ACC112 (cell line): ENCODE measurements around the gene GSTT4.
"Not testable (repeated sequence)": the region's sequence is repeated elsewhere in the genome, so short reads cannot be mapped to it uniquely, and the experiment has no call there.

Experiments used
- H2AFZ ChIP-seq: fragments of 200-600 bp; sonication (generic); one replicate; pipeline ENCODE4 v1.6.0; 2017; ENCODE audit warnings: antibody characterized with exemption, low read length; ENCODE audit not compliant: unreplicated experiment
- H3K27ac ChIP-seq: fragments of 200-600 bp; sonication (generic); 2 replicates; pipeline ENCODE4 v1.5.1; 2014; ENCODE audit warnings: low read depth, mild to moderate bottlenecking, antibody characterized with exemption, low read length, moderate library complexity
- H3K27me3 ChIP-seq: fragments of 200-600 bp; sonication (generic); 2 replicates; pipeline ENCODE4 v1.6.1; 2014; ENCODE audit warnings: mild to moderate bottlenecking, antibody characterized with exemption, low read length, moderate library complexity, mixed read lengths; ENCODE audit not compliant: insufficient read depth
- H3K36me3 ChIP-seq: fragments of 200-600 bp; sonication (generic); 2 replicates; pipeline ENCODE4 v1.6.1; 2016; ENCODE audit warnings: mild to moderate bottlenecking, antibody characterized with exemption, low read length, moderate library complexity, mixed read lengths; ENCODE audit not compliant: insufficient read depth
- H3K4me1 ChIP-seq: fragments of 200-600 bp; sonication (generic); one replicate; pipeline ENCODE4 v1.6.1; 2016; ENCODE audit warnings: low read length, mixed read lengths; ENCODE audit not compliant: insufficient read depth, unreplicated experiment, control insufficient read depth
- H3K4me3 ChIP-seq: fragments of 200-600 bp; sonication (generic); 2 replicates; pipeline ENCODE4 v1.5.1; 2014; ENCODE audit warnings: mild to moderate bottlenecking, low read depth, low read length
- H3K79me2 ChIP-seq: fragments of 200-600 bp; sonication (generic); one replicate; pipeline ENCODE4 v1.6.0; 2016; ENCODE audit warnings: low read length; ENCODE audit not compliant: control insufficient read depth, unreplicated experiment, insufficient read depth

GSTT4 gene

DNA sequence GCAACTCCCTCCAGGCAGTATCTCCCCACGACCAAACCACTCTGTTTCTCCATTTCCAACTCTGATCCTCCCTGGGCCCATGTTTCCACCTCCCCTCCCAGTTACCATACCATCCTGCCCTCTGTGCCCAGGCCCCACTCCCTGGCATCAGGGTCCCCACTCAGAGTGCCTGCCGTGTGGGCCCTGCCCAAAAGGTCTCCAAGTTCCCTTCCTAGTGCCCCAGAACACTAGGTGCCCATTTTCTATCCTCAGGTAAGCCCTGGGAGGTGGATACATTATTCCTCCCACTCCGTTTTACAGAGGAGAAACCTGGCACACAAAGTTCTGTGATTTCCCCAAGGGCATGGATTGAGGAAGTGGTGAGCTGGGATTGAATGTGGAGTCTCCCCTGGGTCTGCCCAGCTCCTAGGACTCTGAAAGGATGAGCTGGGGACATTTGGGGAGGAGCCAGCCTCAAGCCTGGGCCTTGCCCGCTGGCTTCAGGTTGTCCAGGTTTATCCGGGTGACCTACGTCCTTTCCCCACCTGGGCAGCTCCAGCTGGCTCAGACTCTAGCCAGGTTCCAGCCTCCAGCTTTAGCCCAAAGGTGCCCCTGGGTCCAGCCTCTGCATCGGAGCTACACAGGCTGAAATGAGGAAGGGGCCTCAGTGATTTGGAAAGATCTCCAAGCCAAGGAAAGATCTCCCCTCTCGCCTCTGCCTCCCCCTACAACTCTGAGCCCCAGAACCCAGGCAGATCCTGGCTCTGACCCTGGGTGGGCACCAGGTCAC is 2.2 kb upstream of the GSTT4 start:
- H3K27ac ChIP-seq, result no peak overlapping the region
- H3K4me3 ChIP-seq, result no peak overlapping the region
- H3K79me2 ChIP-seq, result peaks cover 10% of the 10 kb centered on the region
- no peaks in the 10 kb centered on the region for H3K27me3 ChIP-seq
- H3K36me3 ChIP-seq, result no peaks in the 10 kb centered on the region
- H2AFZ ChIP-seq, result no peak overlapping the region
- no peaks in the 10 kb centered on the region for H3K4me1 ChIP-seq

DNA sequence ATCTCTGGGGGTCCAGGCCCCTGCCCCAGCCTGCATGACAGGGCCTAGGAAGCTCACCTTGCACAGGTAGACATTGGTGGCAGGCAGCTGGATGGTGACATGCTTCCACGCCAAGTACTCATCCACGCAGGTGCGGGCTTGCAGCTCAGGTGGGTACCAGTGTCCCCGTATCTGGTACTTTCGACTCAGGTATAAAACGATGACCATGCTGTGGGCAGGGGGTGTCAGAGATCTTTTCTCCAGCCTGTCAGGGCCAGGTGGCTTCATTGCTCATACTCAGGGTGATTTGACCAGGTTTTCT is 1.6 kb upstream of the GSTT4 start:
- no peak overlapping the region for H3K27ac ChIP-seq
- H3K4me3 ChIP-seq, result no peak overlapping the region
- no peaks in the 10 kb centered on the region for H3K27me3 ChIP-seq
- no peaks in the 10 kb centered on the region for H3K4me1 ChIP-seq
- no peaks in the 10 kb centered on the region for H3K36me3 ChIP-seq
- peaks cover 5% of the 10 kb centered on the region for H3K79me2 ChIP-seq
- no peak overlapping the region for H2AFZ ChIP-seq

DNA sequence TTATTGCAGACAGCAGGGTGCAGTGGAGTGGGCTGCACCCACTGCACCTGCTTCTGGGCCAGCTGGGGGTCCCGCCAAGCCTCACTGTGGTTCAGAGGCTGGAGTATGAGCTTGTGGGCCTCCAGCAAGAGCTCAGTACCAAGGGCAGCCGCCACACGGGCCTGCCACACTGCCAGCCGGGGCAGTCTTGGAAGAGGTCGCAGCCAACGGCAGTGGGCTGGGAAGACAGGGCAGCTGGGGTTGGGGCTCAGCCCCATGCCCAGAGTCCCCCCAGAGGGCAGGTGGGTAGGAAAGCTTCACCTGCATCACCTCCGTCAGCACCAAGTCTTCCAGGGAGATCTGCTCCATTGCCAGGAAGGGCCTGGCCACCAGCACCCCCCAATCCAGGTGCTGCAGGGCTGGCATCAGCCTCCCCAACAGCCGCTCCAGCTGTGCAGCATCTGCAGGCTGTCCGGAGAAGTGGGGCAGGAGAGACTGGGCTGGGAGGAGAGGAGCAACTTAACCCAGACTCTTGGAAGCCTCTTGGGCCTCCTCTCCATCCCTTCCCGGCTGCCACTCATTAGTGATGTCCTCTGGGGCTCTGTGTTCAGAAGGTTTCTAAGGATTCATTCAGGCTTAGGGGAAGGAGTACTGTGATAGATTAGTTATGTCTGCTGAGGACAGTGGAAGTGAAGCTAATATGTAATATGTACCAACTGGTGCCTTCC is 1.1 kb upstream of the GSTT4 start:
- Histone ChIP-seq H3K36me3 (no peaks in the 10 kb centered on the region), H3K79me2 (peaks cover under 1% of the 10 kb centered on the region), H3K27ac (no peak overlapping the region), H3K4me3 (no peak overlapping the region), H3K27me3 (no peaks in the 10 kb centered on the region), H2AFZ (no peak overlapping the region), H3K4me1 (no peaks in the 10 kb centered on the region)

DNA sequence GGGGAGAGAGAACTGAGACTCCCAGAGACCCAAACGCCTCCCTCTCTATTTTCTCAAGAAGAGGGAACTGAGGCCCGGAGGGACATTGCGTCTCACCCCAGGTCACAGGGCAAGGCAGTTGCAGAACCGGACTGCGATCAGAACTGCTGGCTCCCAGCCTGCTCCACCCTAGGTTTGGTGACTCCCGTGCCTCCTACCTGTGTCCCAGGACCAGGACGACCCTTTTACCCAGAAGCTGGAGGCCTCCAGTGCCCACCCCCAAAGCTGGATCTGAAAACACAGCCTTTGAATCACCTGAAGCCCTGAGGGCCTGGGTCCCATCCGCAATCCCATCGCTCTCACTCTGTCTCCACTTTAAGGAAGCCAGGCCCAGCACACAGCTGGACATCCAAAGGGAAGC is 1.4 kb downstream of the GSTT4 start:
- no peak overlapping the region for H2AFZ ChIP-seq
- H3K79me2 ChIP-seq, result no peaks in the 10 kb centered on the region
- no peaks in the 10 kb centered on the region for H3K4me1 ChIP-seq
- H3K36me3 ChIP-seq, result no peaks in the 10 kb centered on the region
- H3K4me3 ChIP-seq, result no peak overlapping the region
- H3K27ac ChIP-seq, result no peak overlapping the region
- H3K27me3 ChIP-seq, result no peaks in the 10 kb centered on the region

GRCh38 chr22:24002851-24003250 is 2.4 kb downstream of the GSTT4 start:
- Histone ChIP-seq H3K4me1 (no peaks in the 10 kb centered on the region), H3K79me2 (no peaks in the 10 kb centered on the region), H3K36me3 (no peaks in the 10 kb centered on the region), H2AFZ (no peak overlapping the region), H3K27ac (no peak overlapping the region), H3K4me3 (no peak overlapping the region), H3K27me3 (no peaks in the 10 kb centered on the region)

GRCh38 chr22:24002272-24002671 is 3.0 kb downstream of the GSTT4 start:
- H3K4me1 ChIP-seq, result no peaks in the 10 kb centered on the region
- no peak overlapping the region for H2AFZ ChIP-seq
- H3K27ac ChIP-seq, result no peak overlapping the region
- H3K27me3 ChIP-seq, result no peaks in the 10 kb centered on the region
- no peaks in the 10 kb centered on the region for H3K79me2 ChIP-seq
- no peak overlapping the region for H3K4me3 ChIP-seq
- no peaks in the 10 kb centered on the region for H3K36me3 ChIP-seq

DNA sequence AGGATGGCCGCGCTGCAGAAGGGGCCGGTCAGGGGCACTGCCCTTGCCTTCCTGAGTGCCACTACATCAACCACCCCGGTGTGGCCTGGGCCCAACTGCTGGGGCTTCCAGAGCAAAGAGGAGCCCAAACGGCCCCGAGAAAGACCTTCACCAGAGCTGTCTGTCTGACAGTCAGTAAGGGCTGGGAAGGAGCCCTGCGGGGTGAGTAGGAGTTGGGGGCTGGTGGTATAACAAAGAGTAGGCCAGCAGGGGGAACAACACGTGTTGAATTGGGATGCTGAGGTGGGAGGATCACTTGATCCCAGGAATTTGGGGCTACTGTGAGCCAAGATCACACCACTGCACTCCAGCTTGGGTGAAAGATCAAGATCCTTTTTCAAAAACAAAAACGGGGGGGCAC is 3.9 kb downstream of the GSTT4 start:
- Histone ChIP-seq H3K4me3 (no peak overlapping the region), H3K27me3 (no peaks in the 10 kb centered on the region), H3K79me2 (no peaks in the 10 kb centered on the region), H3K36me3 (no peaks in the 10 kb centered on the region), H2AFZ (no peak overlapping the region), H3K27ac (no peak overlapping the region), H3K4me1 (no peaks in the 10 kb centered on the region)

- H3K4me3 ChIP-seq, H2AFZ ChIP-seq, H3K79me2 ChIP-seq: not testable (repeated sequence)
Measured at GRCh38 chr22:23999779-24000178, 5.5 kb downstream of the GSTT4 start.

DNA sequence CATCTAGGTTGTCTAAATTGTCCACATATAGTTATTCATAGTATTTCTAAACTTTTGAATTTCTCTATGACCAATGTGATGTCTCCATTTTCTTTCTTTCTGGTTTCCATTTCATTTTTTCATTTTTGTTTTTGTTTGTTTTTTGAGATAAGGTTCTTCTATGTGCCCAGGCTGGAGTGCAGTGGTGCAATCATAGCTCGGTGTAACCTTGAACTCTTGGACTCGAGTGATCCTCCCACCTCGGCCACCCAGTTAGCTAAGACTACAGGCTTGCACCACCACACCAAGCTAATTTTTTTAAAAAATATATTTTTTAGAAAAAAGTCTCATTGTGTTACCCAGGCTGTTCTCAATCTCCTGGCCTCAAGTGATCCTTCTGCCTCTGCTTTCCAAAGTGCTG is 8.2 kb downstream of the GSTT4 start:
- H2AFZ ChIP-seq, result no peak overlapping the region

More at GRCh38 chr22:23999779-24000178, 5.5 kb downstream of the GSTT4 start:
- not testable (repeated sequence) for H3K36me3 ChIP-seq, H3K27me3 ChIP-seq, H3K27ac ChIP-seq, H3K4me1 ChIP-seq

DNA sequence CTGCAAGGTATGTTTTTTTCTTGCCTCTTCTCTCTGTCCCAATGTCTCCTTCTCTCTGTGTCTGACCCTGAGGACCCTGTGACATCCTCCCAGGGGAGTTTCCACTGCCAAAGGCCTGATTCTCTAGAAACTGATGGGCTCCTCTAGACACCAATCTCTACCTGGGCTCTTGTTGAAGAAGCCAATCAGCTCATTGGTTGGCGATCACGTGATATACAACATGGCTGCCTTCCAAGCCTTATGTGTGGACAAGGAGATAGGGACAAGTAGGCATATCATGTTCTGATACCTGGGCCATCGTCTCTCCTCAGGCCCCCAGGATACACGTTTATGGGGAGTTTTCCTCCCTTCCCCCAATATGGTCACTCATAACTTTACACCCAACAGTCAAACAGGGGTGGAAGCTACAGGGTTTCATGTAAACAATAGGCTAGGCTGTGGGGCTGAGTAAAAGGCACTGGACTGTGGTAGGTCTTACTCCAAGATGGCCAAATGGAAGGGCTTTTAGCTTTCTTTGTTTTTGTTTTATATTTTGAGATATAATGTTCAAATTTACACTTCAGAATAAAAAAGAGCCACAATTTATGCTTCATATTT is 11.6 kb downstream of the GSTT4 start:
- H3K27ac ChIP-seq, H3K4me3 ChIP-seq, H3K36me3 ChIP-seq, H3K27me3 ChIP-seq, H2AFZ ChIP-seq, H3K79me2 ChIP-seq, H3K4me1 ChIP-seq: not testable (repeated sequence)

More for the DNA sequence above, 8.2 kb downstream of the GSTT4 start:
- Histone ChIP-seq H3K36me3 (no peaks in the 10 kb centered on the region), H3K4me1 (no peaks in the 10 kb centered on the region), H3K27ac (no peak overlapping the region), H3K79me2 (no peaks in the 10 kb centered on the region), H3K27me3 (no peaks in the 10 kb centered on the region), H3K4me3 (no peak overlapping the region)

DNA sequence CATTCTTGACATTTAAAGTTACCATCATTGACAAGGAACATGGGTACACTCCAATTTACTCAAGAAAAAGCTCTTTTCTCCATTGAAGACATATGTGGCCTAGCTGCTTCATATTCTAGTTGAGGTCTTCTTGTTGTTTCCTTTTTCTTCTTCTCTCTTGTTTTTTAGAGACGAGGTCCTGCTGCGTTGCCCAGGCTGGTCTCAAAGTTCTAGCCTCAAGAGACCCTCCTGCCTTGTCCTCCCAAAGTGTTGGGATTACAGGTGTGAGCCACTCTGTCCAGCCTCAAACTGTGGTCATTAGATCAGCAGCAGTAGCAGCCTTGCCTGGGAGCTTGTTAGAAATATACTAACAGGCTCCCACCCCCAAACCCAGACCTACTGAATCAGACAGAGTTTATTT is 12.2 kb downstream of the GSTT4 start:
- H3K36me3 ChIP-seq, H3K79me2 ChIP-seq, H3K27me3 ChIP-seq, H3K4me1 ChIP-seq, H3K4me3 ChIP-seq, H3K27ac ChIP-seq, H2AFZ ChIP-seq: not testable (repeated sequence)
